Endothelial cell of umbilical vein (primary cell): Measurements from ENCODE around the gene TEDC1. TPM values are rescaled to one million over a fixed set of nuclear protein-coding genes. Genes with fewer than 3 reads are reported as not detected.

Experiments used
- BruUV-seq: library from RNA; stranded (reverse); fragments of 400-500 nt; replicated peaks from 2 replicates; lab custom pipeline; 2021; lab: Mats Ljungman, UMichigan
- CTCF ChIA-PET: fragments of 300-600, 350-600 bp; sonication (Branson Sonifier 250); formaldehyde crosslinking; loops from one replicate; lab custom pipeline; 2021; ENCODE audit warnings: antibody characterized with exemption, inconsistent platforms; lab: Charles Lee
- POLR2A ChIA-PET: fragments of 300-600, 350-600 bp; sonication (Branson Sonifier 250); formaldehyde crosslinking; loops from one replicate; lab custom pipeline; 2021; ENCODE audit warnings: antibody characterized with exemption, inconsistent platforms; lab: Charles Lee
- DNase-seq: peaks from one replicate; pipeline ENCODE4 v3.0.0-alpha.2; 2011; ENCODE audit warnings: low read depth, low spot score
- FAIRE-seq: peaks from 2 replicates; lab custom pipeline; 2011; peaks lifted over from hg19 to GRCh38; lab: Jason Lieb, UNC
- H2AFZ ChIP-seq: 2 replicates; pipeline ENCODE4 v1.6.0; 2012; ENCODE audit warnings: low read depth, low read length, control low read depth, inconsistent platforms
- H3K27ac ChIP-seq: 2 replicates; pipeline ENCODE4 v1.5.1; 2011; ENCODE audit warnings: low read depth, mild to moderate bottlenecking, control low read depth, low read length, moderate library complexity; ENCODE audit not compliant: insufficient read depth
- H3K27me3 ChIP-seq, 2 experiments: 2 replicates each; pipeline versions ENCODE4 v1.6.0 to v1.6.1; 2011; ENCODE audit warnings: low read length in 2 of 2, mixed read lengths in 1 of 2; ENCODE audit not compliant: control insufficient read depth in 2 of 2, insufficient read depth in 2 of 2
- H3K36me3 ChIP-seq, 2 experiments: 2 replicates in 1 of 2; 3 replicates in 1 of 2; pipeline ENCODE4 v1.5.1; 2011; ENCODE audit warnings: low read length in 2 of 2, mild to moderate bottlenecking in 1 of 2, moderate library complexity in 1 of 2; ENCODE audit not compliant: control insufficient read depth in 2 of 2, insufficient read depth in 2 of 2; ENCODE audit errors: extremely low read depth in 1 of 2
- H3K4me1 ChIP-seq: 3 replicates; pipeline ENCODE4 v1.5.1; 2011; ENCODE audit warnings: mild to moderate bottlenecking, low read length; ENCODE audit not compliant: control insufficient read depth, insufficient read depth; ENCODE audit errors: extremely low read depth
- H3K4me2 ChIP-seq: 2 replicates; pipeline ENCODE4 v1.6.1; 2011; ENCODE audit warnings: low read length, control low read depth, mixed read lengths; ENCODE audit not compliant: insufficient read depth
- H3K4me3 ChIP-seq, 3 experiments: fragments of 200-600 bp in 1 of 3; sonication (generic), shearing (Covaris generic) in 1 of 3; replicated peaks in 1 of 3; 2 replicates each; pipeline ENCODE4 v1.5.1; 2011 to 2016; ENCODE audit warnings: control low read depth in 3 of 3, low read length in 3 of 3, mild to moderate bottlenecking in 2 of 3, inconsistent platforms in 1 of 3, low read depth in 1 of 3, moderate library complexity in 1 of 3; ENCODE audit not compliant: insufficient read depth in 1 of 3
- H3K79me2 ChIP-seq: 2 replicates; pipeline ENCODE4 v1.6.0; 2012; ENCODE audit warnings: low read length, inconsistent platforms; ENCODE audit not compliant: control insufficient read depth, insufficient read depth
- H3K9ac ChIP-seq: replicated peaks from 2 replicates; pipeline ENCODE3; 2011; ENCODE audit warnings: low read length, control low read depth; ENCODE audit not compliant: insufficient read depth; ENCODE audit errors: extremely low read depth
- H3K9me1 ChIP-seq: replicated peaks from 3 replicates; pipeline ENCODE4 v1.6.0; 2011; ENCODE audit warnings: mild to moderate bottlenecking, low read length; ENCODE audit not compliant: control insufficient read depth, insufficient read depth; ENCODE audit errors: extremely low read depth
- H3K9me3 ChIP-seq: replicated peaks from 2 replicates; pipeline ENCODE4 v1.5.1; 2012; ENCODE audit warnings: low read length, inconsistent platforms; ENCODE audit not compliant: control insufficient read depth, insufficient read depth
- H4K20me1 ChIP-seq: replicated peaks from 2 replicates; pipeline ENCODE3; 2011; ENCODE audit warnings: mild to moderate bottlenecking, low read length; ENCODE audit not compliant: control insufficient read depth, insufficient read depth; ENCODE audit errors: extremely low read depth
- POLR2AphosphoS5 ChIP-seq: IDR thresholded peaks from 2 replicates; pipeline ENCODE4 v1.6.1; 2012; ENCODE audit warnings: low read depth, mild to moderate bottlenecking, control low read depth, low read length, moderate library complexity; ENCODE audit not compliant: insufficient read depth
- dilution Hi-C: fragments of 300-500 bp; cut with MboI; formaldehyde crosslinking; loops from one replicate; pipeline ENCODE4 v1.15.0; 2019; ENCODE audit warnings: low sequenced_read_pairs; ENCODE audit not compliant: extremely low pct_ligation_motif_present
- intact Hi-C: fragments of 100-400 bp; cut with micrococcal nuclease; formaldehyde crosslinking; loops from one replicate; pipeline ENCODE4 v1.10.0; 2022
- polyA plus RNA-seq, 4 experiments: library from polyadenylated mRNA; depleted of rRNA in 3 of 4; stranded (reverse) in 3 of 4; unstranded in 1 of 4; fragments of >200 nt; gene quantifications; 2 replicates each; pipeline versions ENCODE4 v1.2.1 to v1.2.3, GENCODE V29; 2011 to 2012; ENCODE audit warnings: missing spikeins in 1 of 4
- total RNA-seq: library from RNA; stranded (reverse); gene quantifications from 2 replicates; pipeline ENCODE4 v1.2.3, GENCODE V29; 2021

The TEDC1 gene
- total and polyA plus RNA-seq, 2 donors (not counting 3 experiments of a cell fraction or from before 2014, with no cell fraction given): 16.5 to 25.3 TPM

DNA sequence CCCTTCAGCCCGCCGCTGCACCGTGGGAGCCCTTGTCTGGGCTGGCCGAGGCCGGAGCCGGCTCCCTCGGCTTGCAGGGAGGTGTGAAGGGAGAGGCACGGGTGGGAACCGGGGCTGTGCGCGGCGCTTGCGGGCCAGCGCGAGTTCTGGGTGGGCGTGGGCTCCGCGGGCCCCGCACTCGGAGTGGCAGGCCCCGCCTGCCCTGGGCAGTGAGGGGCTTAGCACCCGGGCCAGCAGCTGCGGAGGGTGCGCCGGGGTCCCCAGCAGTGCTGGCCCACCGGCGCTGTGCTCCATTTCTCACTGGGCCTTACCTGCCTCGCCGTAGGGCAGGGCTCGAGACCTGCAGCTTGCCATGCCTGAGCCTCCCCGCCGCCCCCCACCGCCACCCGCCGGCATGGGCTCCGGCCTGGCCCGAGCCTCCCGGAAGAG, 56.7 kb downstream of the TEDC1 start:
- POLR2A ChIA-PET: no interaction called here
- Histone ChIP-seq H3K9ac (no peak overlapping the region), H4K20me1 (no peaks in the 10 kb centered on the region), H3K27me3 (no peaks in the 10 kb centered on the region), H3K4me1 (no peaks in the 10 kb centered on the region), H3K27ac (no peak overlapping the region), H3K9me3 (no peaks in the 10 kb centered on the region), H3K4me3 (no peak overlapping the region), H2AFZ (no peak overlapping the region), H3K36me3 (no peaks in the 10 kb centered on the region), H3K9me1 (no peaks in the 10 kb centered on the region), H3K79me2 (no peaks in the 10 kb centered on the region), H3K4me2 (no peak overlapping the region)
- no TSS peak for BruUV-seq
- dilution Hi-C loops (no loop called here), intact Hi-C loops (no loop called here)
- CTCF ChIA-PET: no interaction called here
- no peak for DNase-seq
- FAIRE-seq: no peak
- TF ChIP-seq POLR2AphosphoS5: no peak

Other genes starting within 250 kb of the TEDC1 start
- gene BTBD6, start 242.7 kb upstream of the TEDC1 start, total RNA-seq: 57.7 and 63.1 TPM in 2 replicates
- gene BTBD6, start 242.7 kb upstream of the TEDC1 start, polyA plus RNA-seq: 63.1 and 65.0 TPM in 2 replicates
- gene BRF1, start 190.2 kb upstream of the TEDC1 start, total RNA-seq: 37.9 and 47.2 TPM in 2 replicates
- 18.6 and 19.0 TPM in 2 replicates for gene BRF1, start 190.2 kb upstream of the TEDC1 start, polyA plus RNA-seq
- gene PACS2, start 176.5 kb upstream of the TEDC1 start, total RNA-seq: 80.1 and 86.3 TPM in 2 replicates
- 52.6 and 52.7 TPM in 2 replicates for gene PACS2, start 176.5 kb upstream of the TEDC1 start, polyA plus RNA-seq
- 1.1 and 2.1 TPM in 2 replicates for gene TEX22, start 92.7 kb upstream of the TEDC1 start, total RNA-seq
- gene TEX22, start 92.7 kb upstream of the TEDC1 start, polyA plus RNA-seq: 0.06 and 0.22 TPM in 2 replicates
- gene MTA1, start 71.4 kb upstream of the TEDC1 start, total RNA-seq: 158 and 167 TPM in 2 replicates
- gene MTA1, start 71.4 kb upstream of the TEDC1 start, polyA plus RNA-seq: 85.2 and 97.2 TPM in 2 replicates
- 322 and 361 TPM in 2 replicates for gene CRIP2, start 16.4 kb upstream of the TEDC1 start, total RNA-seq
- gene CRIP2, start 16.4 kb upstream of the TEDC1 start, polyA plus RNA-seq: 954 and 1,384 TPM in 2 replicates
- 4.8 and 8.1 TPM in 2 replicates for gene CRIP1, start 4.4 kb upstream of the TEDC1 start, total RNA-seq
- 3.0 and 3.1 TPM in 2 replicates for gene CRIP1, start 4.4 kb upstream of the TEDC1 start, polyA plus RNA-seq
- gene TMEM121, start 35.3 kb downstream of the TEDC1 start, total RNA-seq: 4.8 and 5.3 TPM in 2 replicates
- 7.7 and 13.1 TPM in 2 replicates for gene TMEM121, start 35.3 kb downstream of the TEDC1 start, polyA plus RNA-seq